Measurements from ENCODE around the gene B3GAT2.

The B3GAT2 gene

DNA sequence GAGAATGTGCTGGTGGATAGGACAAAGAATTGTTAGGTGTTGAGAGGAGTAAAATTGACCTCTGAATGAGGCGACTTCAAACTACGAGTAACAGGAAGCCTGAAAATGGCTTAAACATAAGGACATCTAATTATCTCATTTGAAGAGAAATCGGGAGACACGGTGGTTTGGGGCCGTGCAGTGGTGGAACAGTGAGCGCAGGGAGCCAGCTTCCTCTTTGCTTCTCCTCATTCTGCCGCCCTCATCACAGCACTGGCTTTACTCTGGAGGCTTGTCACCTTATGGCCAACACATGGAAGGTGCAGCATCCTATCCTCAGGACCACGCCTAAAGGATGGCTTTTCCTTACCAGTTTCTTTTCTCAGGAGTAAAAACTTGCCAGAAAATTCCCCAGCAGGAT, 114.3 kb downstream of the B3GAT2 start:
- no peak for DNase-seq (ENCODE audit: low spot score)

DNA sequence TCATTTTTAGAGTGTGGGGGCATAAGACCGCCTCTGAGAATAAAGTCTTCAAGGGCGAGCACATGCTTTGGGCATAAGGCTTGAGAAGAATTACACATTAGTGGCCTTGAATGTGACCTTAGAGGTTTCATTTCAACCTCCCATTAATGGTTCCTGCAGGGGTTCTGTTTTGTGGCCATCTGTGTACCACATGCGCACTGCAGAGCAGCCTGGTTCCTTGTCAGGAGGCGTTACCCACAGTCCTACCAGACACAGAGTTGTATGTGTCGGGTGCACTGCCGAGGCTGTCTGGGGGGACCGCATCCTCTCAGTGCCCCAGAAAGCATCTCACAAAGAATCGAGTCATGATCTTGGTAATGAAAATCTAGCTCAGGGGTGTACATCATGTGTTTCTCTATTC, 115.7 kb downstream of the B3GAT2 start:
- no peak for DNase-seq (ENCODE audit: low spot score)

DNA sequence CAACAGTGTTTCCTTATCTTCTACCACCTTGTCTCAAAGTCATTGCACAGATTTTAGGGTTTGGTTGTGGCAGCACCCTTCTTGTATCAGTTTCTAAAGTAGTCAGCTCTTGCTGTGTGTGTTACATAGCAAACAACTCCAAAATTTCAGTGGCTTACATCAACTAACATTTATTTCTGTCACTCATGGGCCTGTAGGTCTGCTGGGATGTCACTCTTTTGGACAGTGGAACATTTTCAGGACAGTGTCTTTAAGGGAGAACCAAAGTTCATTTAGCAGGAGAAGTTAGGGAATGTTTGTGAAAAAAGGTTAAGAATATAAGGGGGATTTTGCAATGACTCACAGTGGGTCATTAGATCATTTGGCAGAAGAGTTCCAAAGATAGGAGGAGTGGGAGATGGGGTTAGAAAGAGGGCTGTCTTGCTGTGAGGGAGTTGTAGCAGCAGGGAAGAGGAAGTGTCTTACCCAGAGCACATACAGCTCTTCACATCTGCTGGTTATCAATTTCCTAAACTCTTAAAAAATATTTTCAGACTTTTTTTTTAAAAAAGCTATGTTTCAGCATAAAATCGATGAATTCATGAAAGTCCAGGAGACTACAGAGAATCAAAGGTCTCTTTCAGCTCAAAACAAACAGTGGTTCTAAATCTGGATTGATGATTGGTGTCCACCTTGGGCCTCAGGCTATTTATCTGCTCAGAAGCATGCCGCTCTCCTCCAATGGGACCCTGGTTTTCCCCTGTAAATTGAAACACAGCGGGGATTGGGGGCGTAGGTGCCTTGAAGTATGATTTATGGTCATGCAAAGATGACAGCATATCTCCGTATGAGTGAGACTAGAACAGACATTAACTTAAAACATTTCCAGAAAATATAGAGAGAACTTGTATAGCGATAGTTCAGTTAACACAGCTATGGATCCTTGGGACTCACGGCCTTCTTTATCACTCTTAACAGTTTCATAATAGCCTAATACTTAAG, 117.3 kb downstream of the B3GAT2 start:
- DNase-seq (ENCODE audit: low spot score): no peak

GRCh38 chr6:70838907-70839285, 118.0 kb downstream of the B3GAT2 start:
- no peak for DNase-seq (ENCODE audit: low spot score)

DNA sequence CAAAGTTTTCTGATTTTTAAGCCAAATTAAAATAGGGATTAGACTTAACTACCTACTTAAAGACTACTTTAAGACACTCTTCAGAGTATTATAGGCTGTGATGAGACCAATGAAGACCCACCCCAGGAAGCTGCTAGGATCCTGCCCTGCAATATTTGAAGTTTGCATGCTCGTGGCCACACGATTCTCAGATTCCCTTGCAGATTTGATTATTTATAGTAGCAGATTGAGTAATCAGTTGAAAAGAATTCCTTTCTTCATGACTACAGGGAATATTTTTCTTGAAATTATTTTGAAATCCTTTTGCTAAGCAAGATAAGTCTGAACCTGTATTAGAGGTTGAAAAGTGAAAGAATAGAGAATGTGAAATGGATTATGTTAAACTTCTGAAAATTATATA, 122.3 kb downstream of the B3GAT2 start:
- DNase-seq (ENCODE audit: low spot score): no peak

DNA sequence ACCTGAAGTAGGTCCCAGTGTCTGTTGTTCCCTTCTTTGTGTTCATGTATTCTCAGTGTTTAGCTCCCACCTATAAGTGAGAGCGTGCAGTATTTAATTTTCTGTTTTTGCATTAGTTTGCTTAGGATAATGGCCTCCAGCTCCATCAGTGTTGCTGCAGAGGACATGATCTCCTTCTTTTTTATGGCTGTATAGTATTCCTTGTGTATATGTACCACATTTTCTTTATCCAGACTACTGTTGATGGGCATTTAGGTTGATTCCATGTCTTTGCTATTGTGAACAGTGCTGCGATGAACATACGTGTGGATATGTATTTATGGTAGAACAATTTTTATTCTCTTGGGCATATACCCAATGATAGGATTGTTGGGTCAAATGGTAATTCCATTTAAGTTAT, 125.4 kb downstream of the B3GAT2 start:
- no peak for DNase-seq (ENCODE audit: low spot score)

GRCh38 chr6:70823651-70824050, 133.2 kb downstream of the B3GAT2 start:
- no peak for DNase-seq (ENCODE audit: low spot score)

GRCh38 chr6:70821751-70822150, 135.1 kb downstream of the B3GAT2 start:
- no peak for DNase-seq (ENCODE audit: low spot score)

- no peak for DNase-seq (ENCODE audit: low spot score)
Observed at GRCh38 chr6:70820778-70821177, 136.1 kb downstream of the B3GAT2 start.

DNA sequence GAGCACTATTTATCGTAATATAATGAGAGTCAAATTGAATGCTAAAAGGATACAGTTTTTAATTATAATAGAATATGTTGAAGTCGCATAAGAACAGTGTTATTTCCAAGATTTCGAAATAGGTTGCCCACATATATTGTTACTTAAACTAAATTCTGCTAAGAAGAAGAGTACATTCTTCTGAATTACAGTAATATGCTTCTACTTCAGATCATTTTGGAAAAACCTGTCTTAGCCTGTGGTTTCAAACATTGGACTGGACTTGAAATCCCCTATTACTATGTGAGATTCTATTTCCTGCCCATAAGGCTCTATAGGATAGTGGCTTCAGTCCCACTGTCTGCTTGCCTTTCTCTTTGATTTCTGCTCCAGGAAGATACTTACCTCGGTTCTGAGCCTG, 137.2 kb downstream of the B3GAT2 start:
- DNase-seq (ENCODE audit: low spot score): no peak

GRCh38 chr6:70813885-70814284, 143.0 kb downstream of the B3GAT2 start:
- DNase-seq (ENCODE audit: low spot score): no peak

DNA sequence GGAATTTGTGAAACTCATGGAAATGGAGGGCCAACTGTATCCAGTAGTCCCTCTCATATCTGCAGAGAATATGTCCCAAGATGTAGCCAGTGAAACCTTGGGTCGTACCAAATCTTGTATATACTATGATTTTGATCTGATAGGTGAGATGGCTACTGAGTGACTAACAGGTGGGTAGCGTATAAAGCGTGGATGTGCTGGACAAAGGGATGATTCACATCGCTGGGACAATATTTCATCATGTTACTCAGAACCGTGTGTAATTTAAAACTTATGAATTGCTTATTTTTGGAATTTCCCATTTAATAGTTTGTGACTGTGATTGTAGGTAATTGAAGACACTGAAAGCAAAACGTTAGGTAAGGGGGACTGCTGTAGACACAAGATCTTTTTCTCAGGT, 145.1 kb downstream of the B3GAT2 start:
- no peak for DNase-seq (ENCODE audit: low spot score)
